Measurements from ENCODE around the gene POLR3H.

POLR3H gene

DNA sequence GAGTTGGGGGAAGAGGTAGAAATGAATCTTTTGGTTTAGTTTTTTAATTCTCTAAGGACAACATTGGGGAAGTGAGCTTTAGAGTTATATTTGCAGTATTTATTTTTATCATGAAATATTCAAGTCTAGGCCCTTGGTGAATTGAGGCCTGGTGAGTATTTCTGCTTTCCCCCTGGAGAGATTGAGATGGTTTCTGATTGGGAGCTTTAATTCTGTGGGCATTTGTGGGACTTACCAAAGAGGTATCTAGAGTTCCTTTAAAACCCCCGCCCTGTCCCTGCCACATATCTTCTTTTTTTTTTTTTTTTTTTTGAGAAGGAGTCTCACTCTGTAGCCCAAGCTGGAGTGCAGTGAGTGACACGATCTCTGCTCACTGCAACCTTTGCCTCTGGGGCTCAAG is 65.8 kb downstream of the POLR3H start:
- no peak for DNase-seq (ENCODE audit: low read depth in 1 of 2, low spot score in 1 of 2)
- TF ChIP-seq JUND (IDR thresholded peaks at IDR 0.05; ENCODE audit: low read depth) = no peak
- in situ Hi-C loops (cut with HindIII; ENCODE audit: low pct_unique_long_range_greater_than_20kb, low sequenced_read_pairs) = no loop called here
